SU-DHL-6 (cell line): ENCODE data around the gene TSGA10IP.
A peak's percentile ranks its signal among the peaks of the same experiment; 100 is the strongest.

ENCODE experiments used
- H2AFZ ChIP-seq: fragments of 200-600 bp; sonication (generic); 2 replicates; pipeline ENCODE4 v1.6.1; 2014; ENCODE audit warnings: low read depth, mild to moderate bottlenecking, moderate library complexity, mixed read lengths, antibody characterized with exemption, low read length; ENCODE audit not compliant: severe bottlenecking
- H3F3A ChIP-seq: fragments of 200-600 bp; shearing (Covaris generic); 2 replicates; pipeline ENCODE4 v1.6.0; 2016; ENCODE audit warnings: antibody characterized with exemption, mild to moderate bottlenecking; ENCODE audit not compliant: insufficient read depth
- H3K27ac ChIP-seq: fragments of 200-600 bp; sonication (generic); 2 replicates; pipeline ENCODE4 v1.5.1; 2016; ENCODE audit warnings: low read depth, mild to moderate bottlenecking, low read length, moderate library complexity, mixed read lengths
- H3K27me3 ChIP-seq: fragments of 200-600 bp; sonication (generic), shearing (Covaris generic); 2 replicates; pipeline ENCODE4 v1.6.0; 2014; ENCODE audit warnings: mild to moderate bottlenecking, low read length
- H3K36me3 ChIP-seq: fragments of 200-600 bp; sonication (generic); 2 replicates; pipeline ENCODE4 v1.6.1; 2014; ENCODE audit warnings: mild to moderate bottlenecking, low read length, mixed read lengths
- H3K4me2 ChIP-seq: fragments of 300-600, 200-600 bp; shearing (Covaris generic), sonication (generic); 2 replicates; pipeline ENCODE4 v1.6.0; 2014; ENCODE audit warnings: low read length, low read depth, mild to moderate bottlenecking; ENCODE audit not compliant: poor library complexity, severe bottlenecking
- H3K4me3 ChIP-seq: fragments of 200-600 bp; sonication (generic); 2 replicates; pipeline ENCODE4 v1.5.1; 2014; ENCODE audit warnings: antibody characterized with exemption, low read length, mild to moderate bottlenecking, mixed read lengths; ENCODE audit not compliant: insufficient read depth, poor library complexity, severe bottlenecking
- H3K79me2 ChIP-seq: fragments of 200-600 bp; sonication (generic); 2 replicates; pipeline ENCODE4 v1.6.1; 2014; ENCODE audit warnings: mild to moderate bottlenecking, low read length, moderate library complexity; ENCODE audit not compliant: insufficient read depth
- H3K9ac ChIP-seq: fragments of 200-600 bp; sonication (generic); 2 replicates; pipeline ENCODE4 v1.7.0; 2014; ENCODE audit warnings: mild to moderate bottlenecking, low read length
- H3K9me2 ChIP-seq: fragments of 200-600 bp; sonication (generic); replicated peaks from 2 replicates; pipeline ENCODE4 v1.6.1; 2014; ENCODE audit warnings: low read length; ENCODE audit not compliant: insufficient read depth
- H3K9me3 ChIP-seq: fragments of 200-600 bp; sonication (generic); 2 replicates; pipeline ENCODE4 v1.6.1; 2014; ENCODE audit warnings: low read length, mixed read lengths; ENCODE audit not compliant: insufficient read depth
- H4K20me1 ChIP-seq: fragments of 200-600 bp; sonication (generic); 2 replicates; pipeline ENCODE4 v1.6.1; 2014; ENCODE audit warnings: low read depth, mild to moderate bottlenecking, antibody characterized with exemption, low read length, moderate library complexity, mixed read lengths
- CTCF ChIP-seq: fragments of 200-600 bp; sonication (generic); IDR thresholded peaks from one replicate; pipeline ENCODE4 v1.5.1; 2017; ENCODE audit warnings: antibody characterized with exemption, mild to moderate bottlenecking, low read length, moderate library complexity; ENCODE audit not compliant: insufficient read depth, poor library complexity, severe bottlenecking
- EZH2phosphoT487 ChIP-seq: fragments of 200-600 bp; sonication (generic), shearing (Covaris generic); conservative IDR thresholded peaks from 2 replicates; pipeline ENCODE4 v1.6.1; 2018; ENCODE audit warnings: mild to moderate bottlenecking, antibody characterized with exemption, low read length, moderate library complexity, mixed read lengths

The TSGA10IP gene

GRCh38 chr11:65992056-65992455 is 46.8 kb downstream of the TSGA10IP start:
- no peak for TF ChIP-seq CTCF
- TF ChIP-seq EZH2phosphoT487, result no peak
- Histone ChIP-seq H3K9ac (no peak overlapping the region), H3K4me2 (no peak overlapping the region), H3K9me2 (no peaks in the 10 kb centered on the region), H3F3A (peaks cover 9% of the 10 kb centered on the region), H4K20me1 (no peaks in the 10 kb centered on the region), H3K27me3 (no peaks in the 10 kb centered on the region), H3K36me3 (no peaks in the 10 kb centered on the region), H2AFZ (no peak overlapping the region), H3K79me2 (no peaks in the 10 kb centered on the region), H3K9me3 (no peaks in the 10 kb centered on the region), H3K4me3 (no peak overlapping the region), H3K27ac (no peak overlapping the region)

- no peak overlapping the region for H3K4me3 ChIP-seq
- H3K9ac ChIP-seq, result no peak overlapping the region
- H4K20me1 ChIP-seq, result no peaks in the 10 kb centered on the region; the same call in 1 of the 2 replicates
- no peak overlapping the region for H2AFZ ChIP-seq
- peaks cover 17% of the 10 kb centered on the region for H3K79me2 ChIP-seq
- H3K27ac ChIP-seq, result no peak overlapping the region
- peaks cover 3% of the 10 kb centered on the region; the same call in 1 of the 2 replicates for H3K36me3 ChIP-seq
- no peaks in the 10 kb centered on the region for H3F3A ChIP-seq
- TF ChIP-seq EZH2phosphoT487, result no peak
- no peak for TF ChIP-seq CTCF
- H3K4me2 ChIP-seq, result no peak overlapping the region
- no peaks in the 10 kb centered on the region for H3K9me3 ChIP-seq
- no peaks in the 10 kb centered on the region for H3K9me2 ChIP-seq
- H3K27me3 ChIP-seq, result no peaks in the 10 kb centered on the region
Measured at GRCh38 chr11:65997286-65997685, 52.0 kb downstream of the TSGA10IP start.

- H3K36me3 ChIP-seq, result peaks cover 3% of the 10 kb centered on the region; the same call in 1 of the 2 replicates
- H3K9ac ChIP-seq, result peak within 1 kb of the TSS; percentile 78
- H3K27me3 ChIP-seq, result no peaks in the 10 kb centered on the region
- peaks cover 26% of the 10 kb centered on the region for H3K79me2 ChIP-seq
- H3K9me2 ChIP-seq, result no peaks in the 10 kb centered on the region
- H3K4me3 ChIP-seq, result peak within 1 kb of the TSS; percentile 87
- H3F3A ChIP-seq, result peaks cover 4% of the 10 kb centered on the region; the same call in 1 of the 2 replicates
- H3K4me2 ChIP-seq, result peak within 1 kb of the TSS; percentile 80
- peak within 1 kb of the TSS; percentile 39 for H2AFZ ChIP-seq
- no peaks in the 10 kb centered on the region for H3K9me3 ChIP-seq
- TF ChIP-seq EZH2phosphoT487 (no peak), CTCF (no peak)
- no peaks in the 10 kb centered on the region; the same call in 1 of the 2 replicates for H4K20me1 ChIP-seq
- H3K27ac ChIP-seq, result peak within 1 kb of the TSS; percentile 89
Measured at GRCh38 chr11:66001942-66002647, 56.8 kb downstream of the TSGA10IP start, which contains the start of the genes BANF1 and EIF1AD. TSS of gene BANF1 (plus strand) at chr11:66002503. CDS start at chr11:66003251, 748 bp downstream. TSS of gene EIF1AD (minus strand) at chr11:66002157. CDS start at chr11:66000389, 1,768 bp downstream.
